HG03060 (cell line): ENCODE results near the gene PPP1R1A.

Experiments used
- ATAC-seq: cut with Tn5 transposase; IDR thresholded peaks from one replicate; pipeline ENCODE4 v1.9.1; 2021; ENCODE audit warnings: low read depth, moderate number of reproducible peaks; ENCODE audit not compliant: unreplicated experiment

Gene PPP1R1A

DNA sequence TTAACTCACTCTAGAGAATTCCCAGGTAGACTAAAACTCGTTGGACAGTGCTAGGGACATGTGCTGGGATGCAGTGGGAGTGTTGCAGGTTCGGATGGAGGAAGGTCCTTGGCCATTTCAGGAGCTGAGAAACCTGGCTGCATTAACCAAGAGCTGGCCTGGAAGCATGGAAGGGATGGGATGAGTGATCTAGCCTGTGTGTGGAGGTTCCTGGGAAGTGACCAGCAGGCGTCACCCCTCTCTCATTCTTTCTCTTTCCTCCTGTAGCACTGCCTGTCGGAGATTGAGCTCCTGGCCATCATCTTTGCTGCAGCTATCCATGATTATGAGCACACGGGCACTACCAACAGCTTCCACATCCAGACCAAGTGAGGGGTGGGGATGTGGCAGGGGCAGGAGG, 15.6 kb downstream of the PPP1R1A start:
- ATAC-seq = no peak

DNA sequence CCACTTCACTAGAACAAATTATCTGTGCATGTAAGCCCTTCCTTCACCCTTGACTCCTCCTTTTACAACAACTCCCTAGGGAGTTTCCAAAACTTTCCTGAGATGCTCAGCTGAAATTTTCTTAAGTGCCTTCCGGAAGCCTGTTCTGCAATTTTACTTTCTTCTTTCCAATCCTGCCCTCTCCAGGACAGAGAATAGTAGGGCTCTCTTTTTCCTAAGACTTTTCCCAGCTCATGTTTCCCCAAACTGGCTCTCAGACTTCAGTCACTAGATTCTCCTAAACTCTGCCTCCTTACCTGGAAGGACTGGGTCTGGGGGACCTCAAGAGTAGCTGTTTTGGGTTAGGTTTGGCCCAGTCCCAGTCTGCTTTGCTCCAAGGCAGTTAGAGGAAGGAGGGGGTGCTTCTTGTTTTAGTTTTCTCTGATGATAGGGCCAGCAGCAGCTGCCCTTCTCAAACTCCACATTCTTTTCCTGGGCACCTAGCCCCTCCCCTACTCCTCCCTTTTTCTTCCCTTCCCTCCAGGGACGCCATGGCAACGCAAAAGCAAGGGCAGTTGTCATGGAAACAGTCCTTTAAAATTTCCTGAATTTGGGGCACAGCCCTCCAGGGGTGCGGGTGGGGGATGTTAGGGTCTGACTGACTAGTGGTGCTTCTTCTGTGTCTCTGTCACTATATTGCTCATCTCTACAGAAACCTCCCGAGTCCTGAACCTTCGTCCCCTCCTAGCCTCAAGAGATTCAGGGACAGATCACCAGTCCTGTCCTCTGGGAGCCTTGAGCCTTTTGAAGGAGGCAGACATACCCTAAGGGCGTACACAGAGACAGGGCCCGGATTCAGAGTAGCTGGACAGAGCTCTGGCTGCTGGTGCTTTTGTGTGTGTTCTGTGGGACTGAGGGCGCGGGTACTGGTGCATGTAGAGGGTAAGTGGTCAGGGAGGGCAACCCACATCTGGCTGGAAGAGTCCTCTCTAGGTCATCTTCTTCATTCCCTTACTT, 17.0 kb downstream of the PPP1R1A start:
- no peak for ATAC-seq

DNA sequence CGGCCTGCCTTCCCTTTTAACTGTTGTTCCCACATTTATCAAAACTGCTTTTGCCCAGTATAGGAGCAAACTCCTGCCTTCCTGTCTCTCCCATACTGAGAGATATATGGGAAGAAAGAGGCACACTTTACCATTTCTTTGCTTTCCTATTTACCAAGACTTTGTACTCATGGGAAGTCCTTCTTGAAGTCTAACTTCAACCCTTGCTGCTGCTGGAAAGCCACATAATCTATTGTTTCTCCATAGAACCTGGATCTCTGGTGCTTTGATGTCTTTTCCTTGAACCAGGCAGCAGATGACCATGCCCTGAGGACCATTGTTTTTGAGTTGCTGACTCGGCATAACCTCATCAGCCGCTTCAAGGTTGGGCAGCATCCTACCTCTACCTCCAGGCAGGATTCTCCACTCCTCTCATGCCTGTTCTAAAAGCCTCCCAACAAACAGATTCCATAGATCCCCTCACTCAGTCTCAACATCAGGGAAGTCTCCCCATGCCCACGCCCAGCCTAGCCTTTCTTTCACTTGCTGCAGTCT, 18.4 kb downstream of the PPP1R1A start:
- no peak for ATAC-seq

DNA sequence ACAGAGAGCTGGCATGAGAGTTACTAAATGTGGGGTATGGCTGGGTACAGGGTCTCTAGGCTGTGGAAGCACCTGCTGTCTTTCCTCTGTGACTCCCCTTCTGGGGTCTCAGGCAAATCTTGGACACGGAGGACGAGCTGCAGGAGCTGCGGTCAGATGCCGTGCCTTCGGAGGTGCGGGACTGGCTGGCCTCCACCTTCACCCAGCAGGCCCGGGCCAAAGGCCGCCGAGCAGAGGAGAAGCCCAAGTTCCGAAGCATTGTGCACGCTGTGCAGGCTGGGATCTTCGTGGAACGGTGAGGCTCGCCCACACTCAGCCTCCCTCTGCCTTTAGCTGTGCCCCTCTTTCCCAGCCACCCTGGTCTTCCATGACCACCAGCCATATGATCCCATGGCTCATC, 19.4 kb downstream of the PPP1R1A start:
- ATAC-seq = no peak

DNA sequence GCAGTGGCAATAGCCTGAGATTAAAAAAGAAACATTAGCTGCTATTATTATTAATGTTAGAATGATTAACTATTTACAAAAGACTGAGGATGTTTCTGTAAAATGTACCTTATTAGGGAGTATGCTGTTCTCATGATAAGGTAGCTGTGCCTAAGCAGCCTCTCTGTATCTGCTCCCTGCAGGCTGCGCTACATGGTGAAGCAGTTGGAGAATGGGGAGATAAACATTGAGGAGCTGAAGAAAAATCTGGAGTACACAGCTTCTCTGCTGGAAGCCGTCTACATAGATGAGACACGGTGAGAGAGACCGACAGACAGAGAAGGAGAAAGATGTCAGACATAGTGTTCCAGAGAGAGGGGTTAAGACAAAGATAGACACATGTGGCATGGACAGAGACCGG, 21.7 kb downstream of the PPP1R1A start:
- ATAC-seq = no peak

DNA sequence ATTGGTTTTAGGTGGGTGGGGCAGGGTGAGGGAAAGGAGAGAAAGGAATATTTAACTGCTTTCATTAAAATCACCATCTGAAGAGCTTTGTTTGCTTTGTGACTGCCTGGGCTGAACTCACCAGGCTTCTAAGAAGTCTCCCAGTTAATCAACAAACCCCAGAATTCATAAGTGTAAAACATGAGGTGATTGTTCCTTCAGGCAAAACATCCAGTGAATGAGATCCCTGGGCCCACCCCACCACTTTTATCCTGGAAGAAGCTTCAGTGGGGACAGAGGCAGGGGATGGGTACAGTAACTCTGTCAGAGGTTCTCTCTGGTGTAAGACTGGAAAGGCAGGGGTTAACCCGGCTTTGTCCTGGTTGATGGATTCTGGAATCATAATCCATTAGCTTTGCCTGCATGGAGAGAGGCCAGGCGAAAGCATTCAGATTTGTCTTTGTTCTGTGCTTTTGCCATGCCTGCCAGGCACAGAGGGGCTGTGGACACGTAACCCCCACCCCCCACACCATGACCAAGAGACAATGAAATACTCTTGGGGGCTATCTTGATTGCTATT, 22.4 kb downstream of the PPP1R1A start:
- ATAC-seq = no peak

DNA sequence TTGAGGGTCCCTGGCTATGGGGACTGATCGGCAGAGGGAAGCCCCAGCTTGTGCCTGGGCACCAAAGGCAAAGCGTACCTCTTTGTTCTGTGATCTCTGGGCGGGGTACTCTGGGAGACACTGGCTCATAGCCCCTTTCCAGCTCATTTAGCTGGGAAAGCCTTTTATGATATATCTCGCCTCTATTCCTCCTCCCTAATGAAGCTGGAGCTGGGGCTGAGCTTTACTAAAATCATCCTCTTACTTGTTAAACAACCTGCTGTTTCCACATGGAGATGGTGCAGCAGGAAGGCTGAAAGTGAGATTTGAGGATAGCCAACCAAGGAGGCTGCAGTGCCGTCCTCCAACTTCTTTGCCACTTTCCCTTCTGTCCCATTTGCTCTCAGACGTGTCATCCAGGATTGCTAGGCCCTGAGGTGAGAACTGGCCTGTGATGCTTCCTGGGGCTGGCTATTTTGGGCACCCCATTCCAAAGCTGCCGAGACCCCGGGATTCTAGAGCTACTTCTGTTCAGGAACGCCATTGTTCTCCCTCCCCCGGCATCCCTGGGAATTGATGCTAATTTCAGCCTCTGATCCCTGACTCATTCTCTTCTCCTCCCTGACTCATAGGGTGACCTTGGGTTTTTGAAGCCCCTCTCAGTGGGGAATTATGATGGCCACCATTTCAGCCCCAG, 23.0 kb downstream of the PPP1R1A start:
- no peak for ATAC-seq

DNA sequence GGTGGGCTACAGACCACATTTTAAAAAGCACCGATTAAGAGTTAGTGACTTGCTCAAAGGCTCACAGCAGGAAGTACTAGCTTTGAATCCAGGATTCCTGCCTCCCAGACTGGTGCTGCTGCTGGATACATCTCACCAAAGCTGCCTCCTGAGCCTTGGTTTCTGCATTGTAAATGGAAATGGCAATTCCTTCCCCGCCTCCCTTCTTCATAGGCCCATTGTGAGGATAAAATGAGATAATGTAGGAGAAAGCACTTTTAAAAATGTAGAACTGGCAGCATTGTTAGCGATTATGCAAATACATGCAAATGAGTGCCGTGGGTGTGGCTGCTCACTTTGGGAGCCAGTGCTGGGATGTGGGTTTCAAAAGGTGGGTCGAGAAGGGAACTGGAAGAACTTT, 23.7 kb downstream of the PPP1R1A start:
- ATAC-seq = no peak

DNA sequence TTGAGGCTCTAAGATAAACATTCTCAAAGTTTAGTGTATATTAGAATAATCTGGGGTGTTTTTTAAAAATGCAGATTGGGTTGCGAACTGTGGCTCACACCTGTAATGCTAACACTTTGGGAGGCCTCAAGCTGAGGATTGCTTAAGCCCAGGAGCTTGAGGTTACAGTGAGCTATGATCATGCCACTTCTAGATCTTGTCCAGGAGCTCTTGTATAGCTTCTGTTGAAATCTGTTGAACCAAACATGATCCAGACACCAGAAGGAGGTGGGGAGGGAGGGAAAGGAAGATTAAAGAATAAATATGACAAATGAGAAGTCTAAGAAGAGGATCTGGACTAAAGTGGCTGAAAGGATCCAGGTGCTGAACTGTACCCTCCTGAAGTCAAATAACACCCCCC, 24.7 kb downstream of the PPP1R1A start:
- ATAC-seq = no peak

DNA sequence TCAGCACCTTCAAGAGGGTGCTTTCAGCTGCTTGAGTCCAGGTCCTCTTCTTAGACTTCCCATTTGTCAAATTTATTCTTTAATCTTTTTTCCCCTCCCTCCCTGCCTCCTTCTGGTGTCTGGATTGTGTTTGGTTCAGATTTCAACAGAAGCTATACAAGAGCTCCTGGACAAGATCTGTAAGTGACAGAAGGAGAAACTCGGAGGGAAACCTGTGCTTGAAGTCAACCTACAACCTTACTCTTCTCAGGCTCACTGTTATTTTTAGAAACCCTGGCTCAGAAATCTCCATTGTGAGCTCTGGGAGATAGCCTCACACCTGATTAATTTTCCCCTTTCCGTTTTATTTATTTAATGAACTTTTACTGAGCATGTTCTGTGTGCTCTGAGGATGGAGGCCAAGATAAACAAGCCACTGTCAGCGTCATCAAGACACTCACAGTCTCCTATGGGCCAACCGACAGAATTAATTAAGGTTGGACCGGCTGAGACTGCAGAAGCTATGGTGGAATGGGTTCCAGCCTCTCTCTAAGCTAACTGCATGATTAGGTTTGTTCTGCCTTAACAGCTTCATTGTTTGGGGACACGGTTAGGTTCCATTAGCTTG, 25.6 kb downstream of the PPP1R1A start:
- ATAC-seq = no peak

DNA sequence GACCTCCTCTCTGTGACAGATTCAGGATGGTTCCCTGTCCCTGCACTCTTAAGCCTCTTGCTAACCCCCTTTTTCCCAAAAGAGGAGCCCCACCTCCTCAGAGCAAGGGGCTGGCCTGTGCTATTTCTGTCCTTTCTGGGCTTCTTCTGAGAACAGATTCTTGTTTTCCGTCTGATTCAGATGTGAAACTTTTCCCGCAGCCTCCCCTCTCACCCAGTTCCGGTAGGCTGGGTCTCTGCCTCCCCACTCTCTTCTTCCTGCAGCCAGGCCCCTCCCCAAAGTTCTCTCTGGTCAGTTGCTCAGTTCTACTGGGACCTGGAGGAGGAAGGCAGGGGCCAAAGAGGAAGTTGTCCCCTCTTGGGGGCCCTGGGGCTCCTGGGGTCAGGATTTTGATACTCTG, 27.3 kb downstream of the PPP1R1A start:
- no peak for ATAC-seq

DNA sequence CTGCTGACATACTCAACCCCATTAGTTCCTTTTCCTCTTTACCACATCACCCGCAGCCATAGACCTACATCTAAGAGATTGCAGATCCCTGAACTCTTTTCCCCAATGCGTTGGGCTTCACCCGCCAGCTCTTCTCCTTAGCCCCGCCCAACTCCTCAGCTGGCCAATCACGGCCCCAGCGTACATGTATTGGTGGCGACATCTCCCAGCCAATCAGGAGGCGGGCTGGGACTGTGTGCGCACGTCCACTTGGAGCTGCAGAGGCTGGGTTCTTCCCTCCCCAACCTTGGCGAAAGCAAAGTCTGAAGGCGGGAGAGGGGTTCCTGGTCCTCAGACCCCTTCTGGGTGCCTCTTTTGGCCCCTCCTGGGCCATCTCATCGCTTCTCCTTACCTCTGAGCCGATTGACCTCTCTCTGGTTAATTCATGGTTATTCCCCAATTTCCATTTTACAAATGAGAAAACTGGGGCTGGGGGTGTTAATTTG, 28.0 kb downstream of the PPP1R1A start:
- ATAC-seq = peak; percentile 96

DNA sequence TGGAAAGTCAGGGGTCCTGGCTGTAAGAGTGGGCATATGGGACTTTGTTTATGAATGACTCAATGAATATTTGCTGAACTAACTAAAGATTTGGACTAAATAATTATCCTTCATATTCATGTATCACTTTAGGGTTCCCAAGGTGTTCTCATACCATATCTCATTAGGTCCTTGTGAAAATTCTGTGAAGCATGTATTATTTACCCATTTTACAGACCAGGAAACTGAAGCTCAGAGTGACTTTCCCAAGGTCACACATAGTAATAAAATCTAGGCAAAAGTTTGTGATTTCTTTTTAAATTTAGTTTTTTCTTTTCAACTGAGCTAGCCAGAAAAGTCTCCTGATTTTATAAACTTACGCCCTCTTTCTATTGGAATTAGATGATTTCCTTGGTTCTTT, 29.7 kb downstream of the PPP1R1A start:
- no peak for ATAC-seq

DNA sequence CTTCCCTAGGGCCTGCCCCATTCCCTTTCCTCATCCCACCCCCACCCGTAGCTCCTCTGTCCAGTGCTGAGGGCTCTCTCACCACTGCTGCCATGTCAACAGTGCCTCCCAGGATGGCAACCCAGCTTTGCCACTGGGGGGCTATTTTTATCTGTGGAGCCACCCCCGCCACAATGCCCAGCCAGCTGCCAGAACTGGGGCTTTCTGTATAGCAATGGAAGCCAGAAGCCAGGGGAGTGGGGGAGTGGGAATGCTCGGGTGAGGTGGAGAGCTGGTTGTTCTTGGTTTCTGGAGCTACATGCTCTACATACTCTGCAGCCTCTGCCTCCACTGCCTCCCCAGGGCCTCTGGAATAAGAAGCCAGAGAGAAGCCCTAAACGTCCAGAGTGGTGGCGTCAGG, 30.1 kb downstream of the PPP1R1A start:
- ATAC-seq = no peak

DNA sequence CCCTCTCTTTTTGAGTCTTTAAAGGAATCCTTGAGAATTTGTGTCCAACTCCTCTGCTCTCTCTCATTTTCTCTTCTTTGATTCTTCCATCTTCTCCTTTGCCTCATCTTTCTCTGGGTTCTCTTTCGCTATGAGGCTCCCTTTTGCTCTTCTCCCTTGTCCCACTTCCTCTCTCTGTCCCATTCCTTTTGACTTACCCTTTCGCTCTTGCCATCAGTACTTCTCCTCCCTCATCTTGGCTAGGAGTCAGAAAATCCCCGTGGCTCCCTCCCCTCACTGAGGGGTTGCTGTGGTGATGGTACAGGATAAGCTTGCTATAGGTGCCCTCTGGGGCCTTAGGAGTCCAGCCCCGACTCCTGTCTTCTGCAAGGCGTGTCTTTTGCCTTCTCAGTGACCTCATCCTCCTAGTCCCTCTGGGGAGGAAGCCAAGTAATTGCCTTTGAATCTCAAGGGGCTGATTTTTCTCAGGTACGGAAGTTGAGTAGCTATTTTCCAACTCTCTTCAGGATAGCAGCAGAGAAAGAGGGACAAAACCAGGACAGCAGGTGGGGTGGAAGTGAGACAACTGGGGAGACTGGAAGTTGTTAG, 32.7 kb downstream of the PPP1R1A start:
- ATAC-seq = no peak

DNA sequence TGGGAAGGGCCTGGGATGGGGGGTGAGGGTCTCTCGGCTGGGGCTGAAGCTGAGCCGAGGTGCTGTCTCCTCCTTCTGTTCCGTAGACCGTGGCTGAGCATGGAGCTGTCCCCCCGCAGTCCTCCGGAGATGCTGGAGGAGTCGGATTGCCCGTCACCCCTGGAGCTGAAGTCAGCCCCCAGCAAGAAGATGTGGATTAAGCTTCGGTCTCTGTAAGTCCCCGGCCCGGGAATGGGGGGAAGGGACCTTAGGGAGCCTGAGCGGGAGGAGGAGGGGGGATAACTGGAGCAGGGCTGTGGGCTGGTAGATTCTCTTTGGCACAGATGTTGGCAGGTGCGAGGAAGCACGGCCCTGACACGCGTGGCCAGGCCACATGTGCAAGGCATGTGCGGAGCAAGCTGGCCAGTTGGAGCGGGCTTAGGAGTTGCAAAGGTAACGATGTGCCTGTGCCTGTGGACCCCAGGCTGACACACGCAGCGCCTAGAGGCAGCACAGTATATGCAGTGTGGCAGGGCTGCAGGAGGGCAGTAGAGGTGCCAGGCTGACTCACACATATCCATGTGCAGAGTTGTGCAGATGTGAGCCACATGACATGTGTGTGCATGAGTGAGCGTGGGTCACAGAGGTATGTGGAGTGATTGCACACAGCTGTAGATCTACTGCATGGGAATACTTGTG, 38.5 kb downstream of the PPP1R1A start:
- no peak for ATAC-seq

DNA sequence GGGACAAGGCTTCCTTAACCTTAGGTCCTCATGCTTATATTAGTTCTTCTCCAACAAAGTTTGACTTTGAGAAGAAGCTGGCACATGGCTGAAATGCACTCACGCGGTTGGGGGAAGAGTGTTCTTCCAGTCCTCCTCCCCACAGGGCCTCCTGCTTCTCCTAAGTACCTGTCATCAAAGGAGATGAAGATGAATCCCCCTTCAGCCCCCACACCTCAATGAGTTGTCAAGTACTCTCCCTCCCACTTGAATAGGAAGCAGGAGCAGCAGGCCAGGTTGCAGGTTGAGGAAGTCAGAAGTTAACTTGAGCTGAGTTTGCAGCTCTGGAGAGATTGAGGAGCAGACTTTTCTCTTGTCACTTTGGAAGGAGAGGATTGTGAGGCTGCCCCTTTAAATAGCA, 41.9 kb downstream of the PPP1R1A start:
- no peak for ATAC-seq

DNA sequence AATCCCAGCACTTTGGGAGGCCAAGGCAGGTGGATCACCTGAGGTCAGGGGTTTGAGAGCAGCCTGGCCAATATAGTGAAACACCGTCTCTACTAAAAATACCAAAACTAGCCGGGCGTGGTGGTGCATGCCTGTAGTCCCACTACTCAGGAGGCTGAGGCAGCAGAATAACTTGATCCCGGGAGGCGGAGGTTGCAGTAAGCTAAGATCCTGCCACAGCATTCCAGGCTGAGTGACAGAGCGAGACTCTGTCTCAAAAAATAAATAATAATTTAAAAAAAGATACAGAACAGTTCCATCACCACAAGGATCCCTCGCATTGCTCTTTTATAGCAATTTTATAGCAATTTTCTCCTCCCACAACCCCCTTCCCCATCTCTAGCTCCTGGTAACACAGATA, 43.7 kb downstream of the PPP1R1A start:
- ATAC-seq = no peak

DNA sequence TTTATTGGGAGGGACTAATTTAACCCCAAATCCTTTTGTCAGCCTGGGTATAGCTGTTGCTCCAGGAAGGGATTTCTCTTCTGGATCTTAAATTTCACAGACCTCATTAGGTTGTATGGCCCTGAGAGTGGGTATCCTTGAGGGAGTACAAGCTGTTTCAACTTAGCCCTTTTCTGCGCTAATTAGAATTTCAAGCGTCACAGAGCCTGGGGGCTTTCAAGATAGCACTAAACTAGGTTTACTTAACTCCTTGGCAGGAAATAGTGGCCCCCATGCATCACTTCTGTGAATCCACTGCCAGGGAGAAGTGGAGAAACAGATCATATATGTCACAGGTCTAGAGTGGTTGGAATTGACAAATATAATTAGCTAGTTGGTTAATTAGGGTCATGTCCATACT, 44.9 kb downstream of the PPP1R1A start:
- no peak for ATAC-seq

DNA sequence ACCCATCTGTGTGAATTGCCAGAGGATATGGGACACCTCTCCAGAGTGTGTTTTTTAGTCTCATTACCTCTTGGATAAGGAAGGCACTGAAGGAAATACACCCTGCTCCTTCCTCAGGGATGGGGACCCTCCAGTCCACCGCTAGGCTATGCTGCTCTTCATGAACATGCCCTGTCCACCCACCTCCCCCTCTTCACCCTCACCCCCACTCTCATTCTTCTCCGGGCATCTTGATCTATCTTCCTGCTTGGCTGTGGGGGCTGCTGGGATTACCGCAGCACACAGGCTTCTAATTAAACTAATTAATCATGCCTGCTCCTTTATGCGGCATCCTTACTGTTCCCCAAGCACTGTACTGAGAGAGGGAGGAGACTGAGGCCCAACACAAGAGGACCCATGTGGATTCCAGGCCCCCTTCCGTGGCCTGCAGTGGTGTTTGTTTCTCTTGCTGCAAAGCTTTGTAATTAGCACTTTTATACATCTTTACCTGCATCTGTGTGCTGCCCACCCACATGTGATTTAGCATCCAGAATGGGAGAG, 46.6 kb downstream of the PPP1R1A start:
- ATAC-seq = no peak
